HG03521 (cell line): ENCODE data around the gene PCP4L1.
"Not testable (repeated sequence)": the region's sequence is repeated elsewhere in the genome, so short reads cannot be mapped to it uniquely, and the experiment has no call there.

Experiments used
- ATAC-seq: cut with Tn5 transposase; IDR thresholded peaks from one replicate; pipeline ENCODE4 v1.9.1; 2021; ENCODE audit warnings: mild to moderate bottlenecking, moderate library complexity; ENCODE audit not compliant: unreplicated experiment

The PCP4L1 gene

GRCh38 chr1:161227196-161227871 lies 31.2 kb upstream of the PCP4L1 start:
- ATAC-seq: peak; percentile 31

GRCh38 chr1:161228032-161228431 lies 30.5 kb upstream of the PCP4L1 start:
- ATAC-seq: no peak

- ATAC-seq: no peak
Observed at GRCh38 chr1:161229896-161230295, 28.6 kb upstream of the PCP4L1 start.

DNA sequence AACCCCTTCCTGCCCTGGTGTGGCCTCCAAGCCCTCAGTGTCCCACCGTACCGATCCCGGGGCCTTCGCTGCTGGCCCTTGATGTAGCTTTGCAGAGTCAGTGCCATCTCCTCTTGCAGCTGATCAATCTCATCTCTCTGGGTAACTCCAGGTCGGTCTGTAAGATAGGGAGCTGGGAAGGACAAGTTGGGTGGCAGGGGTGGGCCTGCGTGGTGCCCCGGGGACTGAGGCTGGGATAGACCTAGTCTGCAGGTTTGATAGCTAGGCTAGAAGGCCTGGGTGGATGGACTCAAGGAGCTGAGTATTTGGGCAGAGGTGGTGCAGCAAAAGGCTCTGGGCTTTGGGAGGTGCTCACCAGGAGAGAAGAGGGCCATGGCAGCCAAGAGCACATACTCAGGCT lies 27.8 kb upstream of the PCP4L1 start:
- no peak for ATAC-seq

- no peak for ATAC-seq
Observed at GRCh38 chr1:161233102-161233501, 25.4 kb upstream of the PCP4L1 start.

DNA sequence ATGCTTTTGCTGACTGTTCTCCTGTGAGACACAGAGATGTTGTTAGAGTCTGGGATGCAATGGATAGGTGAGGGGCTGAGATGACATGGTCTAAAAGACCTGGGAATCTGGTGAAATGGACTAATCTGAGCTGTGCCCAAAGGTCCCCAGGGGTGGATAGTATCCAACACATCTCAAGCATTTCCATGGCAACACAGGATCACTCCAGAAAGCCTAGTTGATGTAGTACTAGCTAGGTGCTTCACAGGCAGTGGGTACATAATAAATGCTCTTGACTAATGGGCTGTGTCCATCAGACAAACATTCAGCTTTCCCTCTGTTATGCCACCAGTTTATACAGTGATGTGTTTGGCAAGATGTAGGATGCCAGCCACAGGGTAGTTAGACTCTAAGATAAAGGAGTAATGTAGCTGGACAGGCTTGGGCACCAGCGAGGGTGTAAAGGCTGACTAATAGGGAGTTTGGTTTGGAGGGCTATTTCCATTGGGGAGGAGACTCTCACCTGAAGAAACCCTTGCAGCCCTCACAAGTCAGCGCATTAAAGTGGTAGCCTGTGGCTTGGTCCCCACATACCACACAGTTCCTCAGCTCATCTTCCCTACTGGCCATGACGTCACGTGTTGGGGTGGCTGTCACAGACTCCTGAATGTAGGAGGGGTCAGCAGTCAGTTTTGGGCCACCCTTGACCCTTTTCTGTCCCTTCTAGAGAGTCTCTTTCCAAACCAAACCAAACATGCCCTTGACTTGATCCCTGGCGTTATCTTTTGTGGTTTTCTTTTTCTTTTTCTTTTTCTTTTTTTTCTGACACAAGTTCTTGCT lies 22.4 kb upstream of the PCP4L1 start:
- no peak for ATAC-seq

- ATAC-seq: no peak
Observed at GRCh38 chr1:161238039-161238473, 20.5 kb upstream of the PCP4L1 start, which contains the start of gene NR1I3. Gene NR1I3 (minus strand): TSS chr1:161238203. CDS start chr1:161236565, 1,638 bp downstream.

DNA sequence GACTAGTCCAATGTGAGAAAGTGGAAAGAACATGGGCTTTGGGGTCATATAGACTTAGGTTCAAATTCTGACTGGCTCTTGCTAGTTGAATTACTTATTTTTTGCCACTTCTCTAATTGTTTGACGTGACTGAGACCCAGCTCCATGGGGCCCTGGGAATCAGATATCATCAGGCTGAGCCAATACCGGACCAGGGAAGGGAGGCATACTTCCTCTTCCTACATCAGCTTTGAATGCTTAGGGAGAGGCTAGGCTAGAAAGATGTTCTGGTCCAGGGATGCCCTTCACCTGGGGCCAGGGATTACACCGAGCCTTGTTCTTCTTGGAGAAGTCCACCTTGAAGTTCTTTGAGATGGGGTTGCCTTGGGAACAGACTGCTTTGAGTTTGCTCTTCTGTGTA lies 16.9 kb upstream of the PCP4L1 start:
- ATAC-seq: no peak

GRCh38 chr1:161242313-161242712 lies 16.2 kb upstream of the PCP4L1 start:
- no peak for ATAC-seq

DNA sequence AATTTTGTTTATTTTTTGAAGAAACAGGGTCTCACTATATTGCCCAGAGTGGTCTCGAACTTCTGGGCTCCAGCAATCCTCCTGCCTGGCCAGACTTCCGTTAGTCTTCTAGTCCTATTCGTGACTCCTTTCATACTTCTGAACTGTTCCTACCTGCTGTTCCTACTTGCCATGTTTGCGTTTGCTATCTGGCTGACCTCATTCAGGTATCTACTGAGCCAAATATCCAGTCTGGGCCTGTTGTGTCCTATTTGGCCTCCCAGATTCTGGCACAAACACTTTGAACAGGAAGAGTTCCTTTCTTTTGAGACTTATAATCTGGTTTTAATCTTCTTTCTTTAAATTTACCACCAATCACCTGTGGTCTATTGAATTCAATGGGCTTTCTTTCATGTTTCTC lies 13.7 kb upstream of the PCP4L1 start:
- no peak for ATAC-seq

DNA sequence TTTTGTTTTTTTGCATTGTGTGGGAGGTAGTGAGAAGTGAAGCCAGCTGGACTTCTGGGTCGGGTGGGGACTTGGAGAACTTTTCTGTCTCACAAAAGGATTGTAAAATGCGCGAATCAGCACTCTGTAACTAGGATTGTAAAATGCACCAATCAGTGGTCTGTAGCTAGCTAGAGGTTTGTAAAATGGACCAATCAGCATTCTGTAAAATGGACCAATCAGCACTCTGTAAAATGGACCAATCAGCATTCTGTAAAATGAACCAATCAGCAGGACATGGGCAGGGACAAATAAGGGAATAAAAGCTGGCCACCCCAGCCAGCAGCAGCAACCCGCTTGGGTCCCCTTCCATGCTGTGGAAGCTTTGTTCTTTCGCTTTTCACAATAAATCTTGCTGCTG lies 8.4 kb upstream of the PCP4L1 start:
- ATAC-seq: not testable (repeated sequence)

DNA sequence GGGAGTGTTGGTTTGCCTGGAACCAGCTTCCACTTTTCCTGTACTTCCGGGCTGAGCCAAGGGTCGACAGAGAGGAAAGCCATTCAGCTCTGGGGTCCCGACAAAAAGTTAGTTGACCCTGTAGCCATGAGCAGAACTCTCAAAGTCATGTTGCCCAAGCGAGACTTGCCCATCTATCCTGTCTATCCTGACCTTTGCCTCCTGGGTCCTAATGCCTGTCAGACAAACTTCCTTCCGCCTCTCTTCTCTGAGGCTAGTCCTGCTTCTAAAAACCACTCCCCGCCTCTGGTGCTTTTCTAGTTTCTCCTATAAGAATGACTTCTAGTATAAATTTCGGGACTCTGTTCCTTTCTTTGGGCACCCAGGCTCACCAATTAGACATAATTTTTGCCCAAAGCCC lies 7.7 kb upstream of the PCP4L1 start:
- ATAC-seq: no peak

DNA sequence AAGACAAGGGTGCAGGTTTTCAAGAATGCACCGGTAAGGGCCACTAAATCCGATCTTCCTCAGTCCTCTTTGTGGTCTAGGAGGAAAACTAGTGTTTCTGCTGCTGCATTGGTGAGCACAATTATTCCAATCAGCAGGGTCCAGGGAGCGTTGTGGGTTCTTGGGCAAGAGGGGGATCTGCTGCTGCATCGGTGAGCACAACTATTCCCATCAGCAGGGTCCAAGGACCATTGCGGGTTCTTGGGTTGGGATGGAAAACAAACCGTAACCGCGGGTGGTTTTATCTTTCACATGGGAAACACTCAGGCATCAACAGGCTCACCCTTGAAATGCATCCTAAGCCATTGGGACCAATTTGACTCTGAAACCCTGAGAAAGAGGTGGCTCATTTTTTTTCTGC lies 7.0 kb upstream of the PCP4L1 start:
- ATAC-seq: no peak

DNA sequence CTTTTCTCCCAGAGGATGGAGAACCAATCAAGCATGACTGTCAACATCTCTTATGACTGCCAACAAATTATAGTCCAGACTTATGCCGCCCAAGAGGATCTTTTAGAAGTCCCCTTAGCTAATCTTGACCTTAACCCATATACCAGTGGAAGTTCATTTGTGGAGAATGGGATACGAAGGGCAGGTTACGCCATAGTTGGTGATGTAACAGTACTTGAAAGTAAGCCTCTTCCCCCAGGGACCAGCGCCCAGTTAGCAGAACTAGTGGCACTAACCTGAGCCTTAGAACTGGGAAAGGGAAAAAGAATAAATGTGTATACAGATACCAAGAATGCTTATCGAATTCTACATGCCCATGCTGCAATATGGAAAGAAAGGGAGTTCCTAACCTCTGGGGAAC lies 3.2 kb upstream of the PCP4L1 start:
- not testable (repeated sequence) for ATAC-seq

DNA sequence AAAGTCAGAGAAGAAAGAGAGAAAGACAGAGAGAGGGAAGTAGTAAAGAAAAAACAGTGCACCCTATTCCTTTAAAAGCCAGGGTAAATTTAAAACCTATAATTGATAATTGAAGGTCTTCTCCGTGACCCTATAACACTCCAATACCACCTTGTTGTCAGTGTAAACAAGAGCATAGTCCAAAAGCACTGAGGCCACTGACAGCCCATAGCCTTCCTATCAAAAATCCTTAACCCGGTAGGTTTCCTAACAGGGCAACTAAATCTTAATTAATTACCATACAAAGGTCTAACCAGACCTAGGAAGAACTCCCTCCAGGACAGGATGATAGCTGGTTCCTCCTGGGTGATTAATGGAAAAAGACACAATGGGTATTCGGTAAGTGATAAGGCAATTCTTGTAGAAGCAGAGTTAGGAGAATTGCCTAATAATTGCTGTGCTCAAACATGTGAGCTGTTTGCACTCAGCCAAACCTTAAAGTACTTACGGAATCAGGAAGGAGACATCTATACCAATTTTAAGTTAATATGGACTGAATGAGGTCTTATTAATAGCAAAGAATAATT lies 2.5 kb upstream of the PCP4L1 start:
- ATAC-seq: not testable (repeated sequence)

DNA sequence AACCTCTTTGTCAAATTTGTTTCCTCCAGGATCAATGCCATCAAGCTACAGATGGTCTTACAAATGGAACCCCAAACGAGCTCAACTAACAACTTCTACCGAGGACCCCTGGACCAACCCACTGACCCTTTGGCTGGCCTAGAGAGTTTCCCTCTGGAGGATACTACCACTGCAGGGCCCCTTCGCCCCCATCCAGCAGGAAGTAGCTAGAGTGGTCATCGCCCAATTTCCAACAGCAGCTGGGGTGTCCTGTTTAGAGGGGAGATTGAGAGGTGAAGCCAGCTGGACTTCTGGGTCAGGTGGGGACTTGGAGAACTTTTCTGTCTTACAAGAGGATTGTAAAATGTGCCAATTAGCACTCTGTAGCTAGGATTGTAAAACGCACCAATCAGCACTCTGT lies 1.4 kb upstream of the PCP4L1 start:
- ATAC-seq: not testable (repeated sequence)

DNA sequence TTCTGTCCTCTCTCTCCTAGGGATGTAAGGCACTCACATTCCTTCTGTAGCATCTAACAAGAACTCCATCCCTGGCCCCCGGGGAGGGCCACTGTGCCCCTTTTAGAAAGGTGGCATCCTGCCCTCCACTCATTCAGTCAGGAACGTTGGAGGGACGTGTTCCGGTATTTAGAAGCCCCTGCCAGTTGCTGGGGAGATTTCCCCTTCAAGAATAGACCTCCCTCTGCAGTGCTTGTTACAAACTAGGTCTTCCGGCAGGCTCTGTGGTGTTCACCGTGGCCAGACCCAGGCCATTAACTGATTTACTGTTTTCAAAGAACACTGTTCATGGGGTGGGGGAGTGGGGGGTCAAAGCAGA lies 779 bp downstream of the PCP4L1 start:
- no peak for ATAC-seq

DNA sequence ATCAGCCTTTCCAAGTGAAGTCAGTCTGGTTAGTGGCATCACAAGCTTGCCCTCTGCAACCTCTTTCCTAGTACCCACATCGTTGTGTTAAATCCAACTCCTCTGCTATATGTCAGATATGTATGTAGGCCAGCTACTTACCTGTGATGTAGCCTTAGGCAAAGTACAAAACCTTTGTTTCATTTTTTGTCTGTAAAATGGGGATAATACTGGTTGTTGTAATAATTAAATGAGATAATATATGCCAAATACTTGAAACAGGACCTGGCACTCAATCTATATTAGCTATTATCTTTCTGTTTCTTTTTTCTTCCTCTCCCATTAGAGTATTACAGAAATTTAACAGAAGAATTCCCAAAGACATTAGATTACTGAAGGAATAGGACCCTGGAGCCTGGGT lies 1.2 kb downstream of the PCP4L1 start:
- ATAC-seq: no peak

- no peak for ATAC-seq
Observed at GRCh38 chr1:161260376-161261260, 2.1 kb downstream of the PCP4L1 start.

GRCh38 chr1:161261261-161262235 lies 3.0 kb downstream of the PCP4L1 start:
- ATAC-seq: no peak
